ENCODE data around the gene MT1E. TPM values are rescaled to one million over a fixed set of nuclear protein-coding genes. Genes with fewer than 3 reads are reported as not detected.
A peak's percentile ranks its signal among the peaks of the same experiment; 100 is the strongest.
"Not testable (repeated sequence)": the region's sequence is repeated elsewhere in the genome, so short reads cannot be mapped to it uniquely, and the experiment has no call there.

The MT1E gene
- total and polyA plus RNA-seq, 4 donors: 29.5 to 55.8 (median 37.5) TPM

- Histone ChIP-seq H3K27ac (ENCODE audit: low read depth, low read length) (no peak overlapping the region), H3K4me3 (ENCODE audit: low read depth, low read length) (no peak overlapping the region), H3K9me3 (ENCODE audit: control insufficient read depth, insufficient read depth, low read length) (no peaks in the 10 kb centered on the region), H3K4me1 (ENCODE audit: control insufficient read depth, insufficient read depth, low read length) (peaks cover 6% of the 10 kb centered on the region), H3K36me3 (ENCODE audit: control insufficient read depth, insufficient read depth, low read length) (no peaks in the 10 kb centered on the region), H3K27me3 (ENCODE audit: control insufficient read depth, insufficient read depth, low read length) (peaks cover 21% of the 10 kb centered on the region)
- DNase-seq (ENCODE audit: low read depth in 4 of 6, low spot score in 6 of 6): no peak
- 58% methylated on average over 1 of the region's 1 CpG for WGBS (ENCODE audit: insufficient coverage)
Measured at GRCh38 chr16:56652600-56652999, 27.0 kb downstream of the MT1E start.

DNA sequence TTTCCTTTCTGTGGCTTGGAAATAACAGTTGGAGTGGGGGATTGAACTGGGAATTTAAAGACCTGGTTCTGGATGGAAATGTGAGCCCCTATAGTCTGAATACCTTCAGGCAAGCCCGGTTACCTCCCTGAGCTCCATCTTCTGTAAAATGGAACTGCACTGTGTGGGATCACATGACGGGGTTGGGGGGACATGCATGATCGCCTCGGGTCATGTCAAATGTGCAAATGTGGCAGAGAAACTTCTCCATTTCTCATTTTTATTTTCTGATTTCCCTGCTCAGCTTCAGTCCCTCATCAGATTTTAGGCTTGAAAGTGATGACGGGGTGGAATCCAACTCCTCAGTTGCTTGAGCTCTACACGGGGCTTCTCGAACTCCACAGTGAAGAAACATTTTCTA, 27.6 kb downstream of the MT1E start:
- H3K4me3 ChIP-seq (ENCODE audit: low read depth, low read length): no peak overlapping the region
- no peaks in the 10 kb centered on the region for H3K36me3 ChIP-seq (ENCODE audit: control insufficient read depth, insufficient read depth, low read length)
- WGBS (ENCODE audit: insufficient coverage): 96% methylated on average over 4 of the region's 7 CpGs
- no peak overlapping the region for H3K27ac ChIP-seq (ENCODE audit: low read depth, low read length)
- no peak for DNase-seq (ENCODE audit: low read depth in 4 of 6, low spot score in 6 of 6)
- H3K4me1 ChIP-seq (ENCODE audit: control insufficient read depth, insufficient read depth, low read length): peaks cover 12% of the 10 kb centered on the region
- H3K27me3 ChIP-seq (ENCODE audit: control insufficient read depth, insufficient read depth, low read length): peaks cover 20% of the 10 kb centered on the region
- no peaks in the 10 kb centered on the region for H3K9me3 ChIP-seq (ENCODE audit: control insufficient read depth, insufficient read depth, low read length)

DNA sequence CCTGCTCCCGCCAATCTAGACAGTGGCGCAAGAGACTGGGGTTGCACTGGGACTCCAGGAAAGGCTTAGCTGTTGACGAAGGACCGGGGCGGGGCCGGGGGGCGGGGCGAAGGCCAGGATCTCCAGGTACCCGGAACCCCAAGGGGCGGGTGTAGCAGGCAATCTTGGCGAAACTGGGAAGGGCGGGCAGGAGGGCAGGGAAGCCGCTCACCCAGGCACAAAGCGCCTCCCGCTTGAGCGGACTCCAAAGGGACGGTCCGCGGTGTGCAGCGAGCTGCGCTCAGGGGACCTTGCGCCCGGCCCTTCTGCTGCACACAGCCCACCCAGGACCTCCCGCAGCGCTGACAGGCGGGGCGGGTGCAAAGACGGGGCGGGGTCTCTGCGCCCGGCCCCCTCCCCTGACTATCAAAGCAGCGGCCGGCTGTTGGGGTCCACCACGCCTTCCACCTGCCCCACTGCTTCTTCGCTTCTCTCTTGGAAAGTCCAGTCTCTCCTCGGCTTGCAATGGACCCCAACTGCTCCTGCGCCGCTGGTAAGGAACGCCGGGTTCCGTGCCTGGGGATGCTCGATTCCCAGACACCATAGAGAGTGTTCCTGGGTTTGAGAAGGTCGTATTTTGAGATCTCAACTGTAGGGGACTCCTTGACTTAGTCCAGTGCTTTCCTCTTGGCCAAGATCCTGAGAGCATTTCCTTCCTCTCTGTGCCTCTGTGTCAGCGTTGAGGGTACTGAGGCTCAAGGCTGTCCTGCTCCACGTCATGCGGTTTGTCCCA, 32.2 kb downstream of the MT1E start, which contains the start of gene MT1F:
Gene MT1F, plus strand, starts transcription at position 405 of the 772 bp plus-strand sequence. Its CDS starts 100 bp downstream, at position 505.
- under 1% methylated on average over 45 of the region's 46 CpGs for WGBS (ENCODE audit: insufficient coverage)
- peaks cover 29% of the 10 kb centered on the region for H3K4me1 ChIP-seq (ENCODE audit: control insufficient read depth, insufficient read depth, low read length)
- H3K36me3 ChIP-seq (ENCODE audit: control insufficient read depth, insufficient read depth, low read length): no peaks in the 10 kb centered on the region
- H3K27me3 ChIP-seq (ENCODE audit: control insufficient read depth, insufficient read depth, low read length): peaks cover 23% of the 10 kb centered on the region
- H3K27ac ChIP-seq (ENCODE audit: low read depth, low read length): no peak within 1 kb of the TSS
- DNase-seq (ENCODE audit: low read depth in 4 of 6, low spot score in 6 of 6): peak in 2 of 6 donors; percentile 57 to 70
- H3K4me3 ChIP-seq (ENCODE audit: low read depth, low read length): peak within 1 kb of the TSS; percentile 60
- H3K9me3 ChIP-seq (ENCODE audit: control insufficient read depth, insufficient read depth, low read length): no peaks in the 10 kb centered on the region

- DNase-seq (ENCODE audit: low read depth in 4 of 6, low spot score in 6 of 6): no peak
- Histone ChIP-seq H3K27ac (ENCODE audit: low read depth, low read length) (no peak overlapping the region), H3K4me1 (ENCODE audit: control insufficient read depth, insufficient read depth, low read length) (peaks cover 33% of the 10 kb centered on the region), H3K4me3 (ENCODE audit: low read depth, low read length) (peak overlapping the region; percentile 60), H3K36me3 (ENCODE audit: control insufficient read depth, insufficient read depth, low read length) (no peaks in the 10 kb centered on the region), H3K9me3 (ENCODE audit: control insufficient read depth, insufficient read depth, low read length) (no peaks in the 10 kb centered on the region), H3K27me3 (ENCODE audit: control insufficient read depth, insufficient read depth, low read length) (peaks cover 29% of the 10 kb centered on the region)
- WGBS (ENCODE audit: insufficient coverage): 31% methylated on average over 10 of the region's 10 CpGs
Measured at GRCh38 chr16:56658327-56658875, 32.8 kb downstream of the MT1E start.

DNA sequence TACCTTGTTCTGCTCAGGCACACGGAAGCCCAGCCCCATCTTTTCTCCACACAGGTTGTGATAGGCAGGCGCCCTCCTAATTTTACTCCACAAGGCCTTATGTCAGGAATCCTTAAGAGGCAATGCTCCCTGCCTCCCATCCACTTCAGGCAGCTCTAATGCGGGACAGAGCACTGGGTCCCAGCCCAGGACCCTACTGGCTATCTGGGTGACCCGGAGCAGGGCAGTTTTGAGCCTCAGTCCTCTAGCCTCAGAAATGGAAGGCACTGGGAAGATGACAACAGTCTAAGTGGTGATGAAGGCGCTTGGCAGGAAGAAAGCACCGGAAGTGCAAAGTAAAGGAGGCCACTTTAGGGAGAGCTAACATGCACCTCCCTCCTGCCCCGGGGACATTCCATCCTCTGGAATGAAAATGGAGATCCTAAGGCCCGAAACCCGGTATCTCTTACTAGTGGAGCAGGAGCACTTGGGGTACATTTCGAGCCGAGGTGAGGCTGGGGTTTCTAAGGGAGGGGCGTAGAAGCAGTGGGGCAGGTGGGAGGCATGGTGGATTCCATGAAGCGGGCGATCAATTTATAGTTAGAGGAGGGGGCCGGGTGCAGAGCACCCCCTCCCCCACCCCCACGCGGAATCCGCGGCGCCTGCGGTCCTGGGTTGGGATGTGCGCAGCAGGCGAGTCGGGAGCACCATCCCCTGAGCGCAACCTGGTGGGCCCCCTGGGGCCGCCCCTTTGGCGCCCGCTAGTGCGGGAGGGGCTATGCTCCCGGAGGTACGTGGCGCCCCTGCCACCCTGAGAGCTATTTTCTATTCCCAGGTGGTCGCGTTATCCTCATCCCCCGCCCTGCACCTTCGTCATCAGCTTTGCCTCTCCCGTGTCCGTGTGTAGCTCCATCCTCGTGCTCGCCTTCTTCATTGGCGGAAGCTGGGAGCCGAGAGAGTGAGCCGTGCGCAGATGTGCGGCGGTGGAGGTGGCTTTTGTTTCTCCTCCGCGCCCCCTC, 37.1 kb downstream of the MT1E start:
- DNase-seq (ENCODE audit: low read depth in 4 of 6, low spot score in 6 of 6): peak in 3 of 6 donors; percentile 14 to 91 (median 53)

DNA sequence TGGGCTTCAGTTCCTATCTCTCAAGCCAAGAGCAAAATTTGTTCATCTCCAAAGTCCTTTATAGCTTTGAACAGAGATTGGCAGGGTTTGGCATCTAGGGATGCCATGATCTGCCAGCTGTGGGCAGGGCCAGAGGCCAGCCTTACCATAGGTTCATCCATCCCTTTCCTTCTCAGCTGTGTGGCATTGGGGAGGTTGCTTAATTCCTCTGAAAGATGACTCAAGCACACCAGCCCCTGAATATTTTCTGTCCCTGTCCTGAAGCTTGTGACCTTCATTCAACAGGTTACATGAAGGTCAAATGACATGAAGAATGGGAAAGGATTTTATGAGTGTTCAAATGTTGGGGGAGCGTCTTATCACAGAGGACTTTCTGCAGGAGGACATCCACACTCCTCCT, 38.9 kb downstream of the MT1E start:
- H3K9me3 ChIP-seq (ENCODE audit: control insufficient read depth, insufficient read depth, low read length): no peaks in the 10 kb centered on the region
- H3K36me3 ChIP-seq (ENCODE audit: control insufficient read depth, insufficient read depth, low read length): no peaks in the 10 kb centered on the region
- H3K4me1 ChIP-seq (ENCODE audit: control insufficient read depth, insufficient read depth, low read length): peaks cover 27% of the 10 kb centered on the region
- WGBS (ENCODE audit: insufficient coverage): no CpG with 5 or more reads among the region's 1 CpG
- no peak overlapping the region for H3K27ac ChIP-seq (ENCODE audit: low read depth, low read length)
- H3K27me3 ChIP-seq (ENCODE audit: control insufficient read depth, insufficient read depth, low read length): peaks cover 64% of the 10 kb centered on the region
- DNase-seq (ENCODE audit: low read depth in 4 of 6, low spot score in 6 of 6): no peak
- H3K4me3 ChIP-seq (ENCODE audit: low read depth, low read length): no peak overlapping the region

More for the DNA sequence above, 37.1 kb downstream of the MT1E start:
- peaks cover 28% of the 10 kb centered on the region for H3K4me1 ChIP-seq (ENCODE audit: control insufficient read depth, insufficient read depth, low read length)
- peaks cover 53% of the 10 kb centered on the region for H3K27me3 ChIP-seq (ENCODE audit: control insufficient read depth, insufficient read depth, low read length)
- peak overlapping the region; percentile 5 for H3K4me3 ChIP-seq (ENCODE audit: low read depth, low read length)
- H3K36me3 ChIP-seq (ENCODE audit: control insufficient read depth, insufficient read depth, low read length): no peaks in the 10 kb centered on the region
- H3K27ac ChIP-seq (ENCODE audit: low read depth, low read length): no peak overlapping the region
- H3K9me3 ChIP-seq (ENCODE audit: control insufficient read depth, insufficient read depth, low read length): no peaks in the 10 kb centered on the region
- WGBS (ENCODE audit: insufficient coverage): 13% methylated on average over 36 of the region's 48 CpGs

DNA sequence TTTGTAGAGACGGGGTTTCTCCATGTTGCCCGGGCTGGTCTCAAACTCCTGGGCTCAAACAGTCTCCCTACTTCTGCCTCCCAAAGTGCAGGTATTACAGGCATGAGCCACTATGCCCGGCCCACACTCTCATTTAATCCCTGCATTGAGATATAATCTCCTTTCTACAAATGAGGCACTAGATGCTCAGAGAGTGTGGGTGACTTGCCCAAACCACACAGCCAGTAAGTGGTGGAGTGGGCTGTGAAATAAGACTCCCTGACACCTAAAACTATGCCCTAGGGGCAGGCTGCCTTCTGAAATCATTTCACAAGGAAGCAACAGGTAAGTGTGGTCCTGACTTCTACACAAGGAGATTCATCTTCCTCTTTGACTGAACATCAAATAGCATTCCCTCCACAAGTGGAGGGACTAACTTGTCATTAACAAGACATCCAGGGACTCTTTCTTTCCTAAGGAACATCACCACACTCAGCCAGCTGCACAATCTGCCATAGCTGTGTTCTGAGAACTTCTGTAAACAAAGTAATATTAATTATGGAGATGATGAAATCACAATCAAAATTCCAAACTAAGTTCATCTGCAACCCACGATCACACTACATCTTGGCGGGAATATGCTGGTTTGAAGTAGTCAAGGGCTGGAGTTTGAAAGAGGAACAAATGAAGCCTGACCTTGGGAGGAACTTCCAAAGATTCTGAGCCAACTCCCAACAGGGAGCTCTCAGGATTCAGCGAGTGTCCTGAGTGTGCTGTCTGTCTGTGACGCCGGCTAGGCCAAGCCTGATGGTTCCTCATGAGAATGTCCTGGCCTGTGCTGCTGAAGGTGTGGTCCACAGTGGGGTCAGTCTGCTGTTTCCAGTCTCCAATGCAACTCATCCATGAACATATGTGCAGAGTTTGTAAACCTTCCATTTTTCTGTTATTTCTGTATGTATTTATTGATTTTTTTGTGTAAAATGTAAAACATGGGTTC, 40.0 kb downstream of the MT1E start:
- H3K27ac ChIP-seq (ENCODE audit: low read depth, low read length); H3K4me3 ChIP-seq (ENCODE audit: low read depth, low read length); DNase-seq (ENCODE audit: low read depth in 4 of 6, low spot score in 6 of 6); H3K36me3 ChIP-seq (ENCODE audit: control insufficient read depth, insufficient read depth, low read length); H3K9me3 ChIP-seq (ENCODE audit: control insufficient read depth, insufficient read depth, low read length): not testable (repeated sequence)
- WGBS (ENCODE audit: insufficient coverage): 58% methylated on average over 5 of the region's 8 CpGs
- Histone ChIP-seq H3K4me1 (ENCODE audit: control insufficient read depth, insufficient read depth, low read length) (peaks cover 30% of the 10 kb centered on the region), H3K27me3 (ENCODE audit: control insufficient read depth, insufficient read depth, low read length) (peaks cover 72% of the 10 kb centered on the region)

DNA sequence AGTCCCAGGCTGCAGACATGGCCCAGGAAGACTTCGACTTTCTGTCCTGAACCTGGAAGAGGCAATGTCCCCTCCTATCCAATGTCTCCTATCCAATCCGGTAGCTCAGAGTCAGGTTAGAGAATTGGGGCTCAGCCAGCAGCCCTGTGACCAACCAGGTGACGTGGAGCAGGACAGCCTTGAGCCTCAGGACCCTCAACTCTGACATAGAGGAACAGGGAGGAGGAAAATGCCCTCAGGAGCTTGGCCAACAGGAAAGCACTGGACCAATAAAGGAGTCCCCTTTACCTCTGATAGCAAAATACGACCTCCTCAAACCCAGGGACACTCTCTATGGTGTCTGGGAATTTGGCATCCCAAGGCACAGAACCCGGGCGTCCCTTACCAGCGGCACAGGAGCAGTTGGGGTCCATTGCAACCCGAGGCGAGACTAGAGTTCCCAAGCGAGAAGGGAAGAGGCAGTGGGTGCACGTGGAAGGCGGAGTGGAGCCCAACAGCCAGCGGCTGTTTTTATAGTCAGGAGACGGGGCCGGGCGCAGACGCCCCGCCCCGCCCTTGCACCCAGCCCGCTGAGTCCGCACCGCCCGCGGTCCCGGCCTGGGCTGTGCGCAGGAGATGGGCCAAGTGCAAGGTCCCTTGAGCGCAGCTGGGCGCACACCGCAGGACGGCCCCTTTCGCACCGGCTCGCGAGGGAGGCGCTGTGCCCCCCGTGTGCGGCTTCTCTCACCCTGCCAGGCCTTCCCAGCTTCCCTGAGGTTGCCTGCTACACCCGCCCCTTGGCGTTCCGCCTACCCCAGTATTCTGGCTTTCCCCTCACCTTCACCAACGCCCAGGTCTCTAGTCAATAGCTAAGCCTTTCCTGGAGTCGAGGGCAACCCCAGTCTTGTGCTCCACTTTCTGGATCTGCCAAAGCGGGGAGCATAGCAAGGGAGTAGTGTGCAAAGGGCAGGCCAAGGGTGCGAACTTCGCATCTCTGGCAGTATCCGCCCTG, 42.3 kb downstream of the MT1E start, which contains the start of gene MT1G:
Gene MT1G, minus strand, starts transcription at position 485 of the 991 bp plus-strand sequence. Its CDS starts 72 bp downstream, at position 413.
- H3K4me1 ChIP-seq (ENCODE audit: control insufficient read depth, insufficient read depth, low read length): peaks cover 20% of the 10 kb centered on the region
- DNase-seq (ENCODE audit: low read depth in 4 of 6, low spot score in 6 of 6): peak in 1 of 6 donors; percentile 17
- no peak within 1 kb of the TSS for H3K27ac ChIP-seq (ENCODE audit: low read depth, low read length)
- WGBS (ENCODE audit: insufficient coverage): 9% methylated on average over 45 of the region's 46 CpGs
- H3K36me3 ChIP-seq (ENCODE audit: control insufficient read depth, insufficient read depth, low read length): no peaks in the 10 kb centered on the region
- H3K27me3 ChIP-seq (ENCODE audit: control insufficient read depth, insufficient read depth, low read length): peaks cover 78% of the 10 kb centered on the region
- no peaks in the 10 kb centered on the region for H3K9me3 ChIP-seq (ENCODE audit: control insufficient read depth, insufficient read depth, low read length)
- no peak within 1 kb of the TSS for H3K4me3 ChIP-seq (ENCODE audit: low read depth, low read length)

Data from spinal cord (tissue), 10 donors.